ENCODE measurements around the gene DDX3X.
"Not testable (repeated sequence)": the region's sequence is repeated elsewhere in the genome, so short reads cannot be mapped to it uniquely, and the experiment has no call there.

- TF ChIP-seq POLR2A, CTCF, POLR2AphosphoS5, EP300 (IDR thresholded peaks at IDR 0.05): not testable (repeated sequence)
These were observed 56.6 kb downstream of the DDX3X start for GRCh38 chrX:41390576-41390975.

All from suprapubic skin (tissue), 4 donors.